ENCODE results near the gene NR5A2.

The NR5A2 gene

DNA sequence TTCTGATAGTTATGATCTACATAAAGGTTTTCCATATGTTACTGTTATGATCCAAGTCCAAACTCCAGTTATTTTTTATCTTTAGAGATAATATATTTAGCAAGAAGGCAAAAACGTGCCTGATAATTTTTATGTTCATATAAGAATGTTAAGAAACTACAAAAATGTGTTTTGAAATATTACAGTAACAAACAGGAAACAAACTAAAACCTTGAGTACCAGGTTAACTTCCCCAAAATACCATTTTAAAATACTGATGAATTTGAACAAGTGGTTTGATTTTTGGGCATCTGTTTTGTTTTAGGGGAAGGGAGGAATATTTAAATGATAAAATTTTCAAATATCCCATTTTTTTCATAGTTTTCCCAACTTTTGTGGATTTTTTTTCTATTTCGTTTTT lies 124.8 kb downstream of the NR5A2 start:
- peaks cover 38% of the 10 kb centered on the region for H3K4me1 Mint-ChIP-seq
- peaks cover 3% of the 10 kb centered on the region for H3K9me3 Mint-ChIP-seq
- H3K27me3 Mint-ChIP-seq: no peaks in the 10 kb centered on the region
- H3K4me3 Mint-ChIP-seq: no peak overlapping the region
- H3K27ac Mint-ChIP-seq: peak overlapping the region; percentile 99
- no peaks in the 10 kb centered on the region for H3K36me3 Mint-ChIP-seq

DNA sequence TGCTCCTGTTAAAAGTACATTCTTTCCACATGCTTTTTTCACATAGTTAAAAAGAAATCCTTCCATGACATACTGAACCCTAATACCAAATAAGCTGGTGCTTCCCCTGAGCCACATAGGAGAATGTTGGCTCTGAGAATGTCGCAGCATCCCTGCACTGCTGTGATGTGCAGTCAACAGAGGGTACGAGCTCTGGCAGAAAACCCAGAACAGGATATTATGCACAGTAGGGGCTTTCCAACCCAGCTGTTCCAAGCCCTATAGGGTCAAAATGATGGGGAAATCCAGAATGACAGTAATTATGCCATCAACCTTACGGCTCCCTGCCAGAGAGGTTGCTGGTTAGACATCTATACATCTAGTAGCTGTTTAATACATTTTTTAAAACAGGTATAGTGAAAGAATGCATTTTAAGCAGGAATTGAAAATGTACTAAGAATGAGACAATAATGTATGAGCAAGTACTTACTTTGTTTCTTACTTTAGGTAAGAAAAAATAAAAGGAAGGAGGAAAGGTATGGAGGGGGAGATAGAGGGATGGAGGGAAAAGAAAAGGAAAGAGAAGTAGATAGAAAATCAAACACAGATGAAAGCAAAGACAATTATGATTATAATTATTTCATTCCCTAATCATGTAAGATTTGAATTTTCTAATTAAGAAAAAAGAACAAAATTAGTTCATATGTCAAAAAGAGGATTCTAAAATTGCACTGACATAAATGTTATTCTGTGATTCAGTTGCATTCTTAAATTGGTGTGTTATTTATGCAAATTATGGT lies 126.0 kb downstream of the NR5A2 start:
- Mint-ChIP-seq H3K4me1 (peaks cover 38% of the 10 kb centered on the region), H3K27me3 (no peaks in the 10 kb centered on the region), H3K27ac (peak overlapping the region; percentile 99), H3K9me3 (peaks cover 3% of the 10 kb centered on the region), H3K4me3 (peak overlapping the region; percentile 88), H3K36me3 (no peaks in the 10 kb centered on the region)

DNA sequence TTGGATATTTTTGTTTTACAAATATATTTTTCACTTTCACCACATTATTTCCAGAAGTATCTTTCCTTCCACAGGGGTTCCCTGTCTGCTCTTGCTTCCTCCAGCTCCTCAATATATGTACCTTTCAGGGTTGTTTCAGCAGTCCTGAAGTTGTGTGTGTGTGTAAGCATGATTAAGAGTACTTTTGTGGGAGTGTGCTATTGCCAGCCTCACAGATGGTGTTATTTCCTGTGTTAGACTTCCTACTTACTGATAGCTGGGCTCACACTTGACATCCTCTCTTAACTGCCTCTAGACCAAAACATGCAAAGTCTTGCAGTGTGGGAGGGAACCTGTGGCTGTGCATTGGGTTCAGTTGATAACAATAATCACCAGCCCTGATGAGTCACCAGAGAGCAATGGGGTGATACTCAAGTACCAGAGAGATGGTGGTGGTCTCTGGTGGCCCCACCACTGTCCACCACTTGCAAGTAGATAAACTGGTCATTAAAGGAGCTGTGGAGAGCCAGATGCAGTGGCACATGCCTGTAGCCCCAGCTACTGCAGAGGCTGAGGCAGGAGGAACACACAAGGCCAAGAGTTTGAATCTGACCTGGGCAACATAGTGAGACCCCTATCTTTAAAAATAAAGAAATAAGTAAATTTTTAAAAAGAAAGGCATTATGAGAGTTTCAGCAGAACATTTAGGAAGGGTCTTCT lies 126.7 kb downstream of the NR5A2 start:
- H3K4me3 Mint-ChIP-seq: peak overlapping the region; percentile 47
- H3K27ac Mint-ChIP-seq: peak overlapping the region; percentile 92
- H3K27me3 Mint-ChIP-seq: no peaks in the 10 kb centered on the region
- peaks cover 38% of the 10 kb centered on the region for H3K4me1 Mint-ChIP-seq
- H3K36me3 Mint-ChIP-seq: no peaks in the 10 kb centered on the region
- peaks cover 3% of the 10 kb centered on the region for H3K9me3 Mint-ChIP-seq

DNA sequence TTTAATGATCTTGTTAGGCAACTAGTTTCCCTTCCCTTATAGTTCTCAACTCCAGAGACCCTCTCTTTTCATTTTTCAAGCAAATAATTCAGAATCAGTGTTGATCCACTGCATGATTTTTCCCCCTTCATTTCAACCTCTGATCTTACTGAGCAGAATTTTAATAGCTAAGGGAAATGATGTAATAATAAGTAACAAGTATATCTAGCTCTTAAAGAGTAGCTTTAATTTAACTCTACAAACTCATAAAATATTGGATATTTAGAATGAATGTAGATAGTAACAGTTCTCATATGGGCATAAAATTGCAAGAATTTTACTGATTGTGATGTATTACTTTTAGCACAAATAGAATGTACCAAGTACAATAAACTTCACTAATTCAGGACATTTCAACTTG lies 130.2 kb downstream of the NR5A2 start:
- no peak overlapping the region for H3K27ac Mint-ChIP-seq
- H3K9me3 Mint-ChIP-seq: no peaks in the 10 kb centered on the region
- peaks cover 22% of the 10 kb centered on the region for H3K4me1 Mint-ChIP-seq
- H3K27me3 Mint-ChIP-seq: no peaks in the 10 kb centered on the region
- no peak overlapping the region for H3K4me3 Mint-ChIP-seq
- no peaks in the 10 kb centered on the region for H3K36me3 Mint-ChIP-seq

DNA sequence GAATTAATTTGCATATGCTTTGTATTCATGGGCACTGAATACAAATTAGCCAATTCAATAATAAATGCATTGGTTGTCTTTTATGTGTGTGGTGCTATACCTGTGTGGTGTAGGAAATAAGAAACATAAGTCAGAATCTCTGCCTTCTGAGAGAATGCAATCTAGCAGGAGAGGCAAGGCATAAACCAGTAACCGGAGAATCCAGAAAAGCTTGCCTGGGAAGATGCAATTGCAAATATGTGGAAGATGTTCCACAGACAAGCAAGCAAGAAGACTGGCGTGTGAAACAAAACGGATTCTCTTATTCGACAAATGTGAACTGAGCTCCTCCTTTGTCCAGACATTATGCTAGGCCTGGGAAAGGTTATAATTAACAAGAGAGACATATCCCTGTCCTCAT lies 134.3 kb downstream of the NR5A2 start:
- no peaks in the 10 kb centered on the region for H3K4me1 Mint-ChIP-seq
- no peak overlapping the region for H3K27ac Mint-ChIP-seq
- no peaks in the 10 kb centered on the region for H3K36me3 Mint-ChIP-seq
- H3K4me3 Mint-ChIP-seq: no peak overlapping the region
- H3K27me3 Mint-ChIP-seq: no peaks in the 10 kb centered on the region
- no peaks in the 10 kb centered on the region for H3K9me3 Mint-ChIP-seq

- no peaks in the 10 kb centered on the region for H3K4me1 Mint-ChIP-seq
- no peak overlapping the region for H3K4me3 Mint-ChIP-seq
- no peaks in the 10 kb centered on the region for H3K9me3 Mint-ChIP-seq
- H3K27ac Mint-ChIP-seq: no peak overlapping the region
- no peaks in the 10 kb centered on the region for H3K36me3 Mint-ChIP-seq
- H3K27me3 Mint-ChIP-seq: no peaks in the 10 kb centered on the region
Measured at GRCh38 chr1:200162258-200162657, 134.7 kb downstream of the NR5A2 start.

DNA sequence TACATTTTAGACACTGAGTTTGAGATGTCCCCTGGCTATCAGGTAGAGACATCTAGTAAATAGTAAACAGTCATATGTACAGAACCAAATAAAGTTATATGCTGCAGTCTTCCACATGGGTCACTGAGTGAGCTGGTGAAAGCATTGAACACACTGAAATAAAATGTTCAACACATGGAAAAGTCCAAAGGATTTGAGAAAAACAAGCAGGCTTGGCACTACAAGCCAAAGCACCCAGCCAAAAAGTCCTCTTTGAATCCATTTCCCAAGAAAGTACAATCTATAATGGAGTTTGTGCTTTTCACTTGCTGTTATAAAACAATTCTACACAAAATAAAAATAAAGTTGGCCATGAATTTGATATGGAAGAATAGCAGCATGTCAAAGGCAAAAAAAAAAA lies 135.4 kb downstream of the NR5A2 start:
- Mint-ChIP-seq H3K9me3 (no peaks in the 10 kb centered on the region), H3K4me3 (no peak overlapping the region), H3K36me3 (no peaks in the 10 kb centered on the region), H3K4me1 (no peaks in the 10 kb centered on the region), H3K27ac (no peak overlapping the region), H3K27me3 (no peaks in the 10 kb centered on the region)

- Mint-ChIP-seq H3K27me3 (no peaks in the 10 kb centered on the region), H3K4me3 (no peak overlapping the region), H3K9me3 (no peaks in the 10 kb centered on the region), H3K4me1 (no peaks in the 10 kb centered on the region), H3K27ac (no peak overlapping the region), H3K36me3 (no peaks in the 10 kb centered on the region)
Measured at GRCh38 chr1:200163911-200164310, 136.4 kb downstream of the NR5A2 start.

DNA sequence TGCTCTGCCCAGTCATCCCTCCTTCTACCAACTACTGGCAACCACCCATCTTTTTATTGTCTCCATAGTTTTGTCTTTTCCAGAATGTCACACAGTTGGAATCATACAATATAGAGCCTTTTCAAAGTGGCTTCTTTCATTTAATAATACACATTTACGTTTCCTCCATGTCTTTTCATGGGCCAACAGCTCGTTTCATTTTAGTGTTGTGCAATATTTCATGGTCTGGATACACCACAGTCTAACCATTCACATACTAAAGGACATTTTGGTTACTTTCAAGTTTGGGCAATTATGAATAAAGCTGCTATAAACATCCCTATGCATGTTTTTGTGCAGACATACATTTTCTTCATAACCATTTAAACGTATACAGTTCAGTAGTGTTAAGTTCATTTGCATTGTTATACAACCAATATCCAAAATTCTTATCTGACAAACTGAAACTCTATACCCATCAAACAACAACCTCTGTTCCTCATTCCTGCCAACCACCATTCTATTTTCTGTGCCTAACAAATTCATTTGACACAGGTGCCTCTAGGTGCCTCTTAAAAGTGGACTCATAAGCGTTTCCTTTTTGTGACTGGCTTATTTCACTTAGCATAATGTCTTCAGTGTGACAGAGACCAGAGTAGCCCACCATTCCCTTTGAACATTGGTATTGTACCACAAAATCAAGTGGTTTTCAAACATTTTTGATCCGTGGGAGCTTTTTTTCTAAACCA lies 138.1 kb downstream of the NR5A2 start:
- Mint-ChIP-seq H3K27ac (no peak overlapping the region), H3K9me3 (no peaks in the 10 kb centered on the region), H3K36me3 (no peaks in the 10 kb centered on the region), H3K4me1 (no peaks in the 10 kb centered on the region), H3K27me3 (no peaks in the 10 kb centered on the region), H3K4me3 (no peak overlapping the region)

DNA sequence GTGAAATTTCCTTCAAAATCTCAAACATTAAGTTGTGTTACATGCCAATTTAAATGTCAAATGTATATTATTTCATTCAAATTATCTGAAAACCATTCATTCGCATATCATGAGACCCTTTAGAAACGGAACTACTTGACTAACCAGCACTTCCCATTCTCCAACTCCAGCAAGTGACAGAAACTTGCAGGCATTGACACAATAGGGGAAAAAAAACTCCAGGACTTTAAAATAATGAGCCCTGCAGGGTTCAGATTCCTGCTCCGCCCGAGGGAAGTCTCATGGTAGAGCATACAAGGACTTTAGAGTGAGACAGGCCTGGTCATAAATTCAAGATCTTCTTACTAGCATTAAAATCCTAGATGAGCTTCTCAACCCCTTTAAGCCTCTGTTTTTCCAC lies 138.9 kb downstream of the NR5A2 start:
- no peaks in the 10 kb centered on the region for H3K36me3 Mint-ChIP-seq
- H3K27me3 Mint-ChIP-seq: no peaks in the 10 kb centered on the region

GRCh38 chr1:200168926-200169325 lies 141.4 kb downstream of the NR5A2 start:
- Mint-ChIP-seq H3K4me1 (no peaks in the 10 kb centered on the region), H3K36me3 (no peaks in the 10 kb centered on the region), H3K4me3 (no peak overlapping the region), H3K27ac (no peak overlapping the region), H3K9me3 (no peaks in the 10 kb centered on the region), H3K27me3 (no peaks in the 10 kb centered on the region)

More for the DNA sequence above, 138.9 kb downstream of the NR5A2 start:
- H3K4me3 Mint-ChIP-seq: no peak overlapping the region
- H3K27ac Mint-ChIP-seq: no peak overlapping the region
- no peaks in the 10 kb centered on the region for H3K4me1 Mint-ChIP-seq
- H3K9me3 Mint-ChIP-seq: no peaks in the 10 kb centered on the region

- Mint-ChIP-seq H3K9me3 (no peaks in the 10 kb centered on the region), H3K4me1 (no peaks in the 10 kb centered on the region), H3K4me3 (no peak overlapping the region), H3K36me3 (no peaks in the 10 kb centered on the region), H3K27me3 (no peaks in the 10 kb centered on the region), H3K27ac (no peak overlapping the region)
Measured at GRCh38 chr1:200172311-200172710, 144.8 kb downstream of the NR5A2 start.

- Mint-ChIP-seq H3K36me3 (no peaks in the 10 kb centered on the region), H3K4me3 (no peak overlapping the region), H3K4me1 (no peaks in the 10 kb centered on the region), H3K27me3 (no peaks in the 10 kb centered on the region), H3K9me3 (no peaks in the 10 kb centered on the region), H3K27ac (no peak overlapping the region)
Measured at GRCh38 chr1:200173097-200173618, 145.6 kb downstream of the NR5A2 start.

DNA sequence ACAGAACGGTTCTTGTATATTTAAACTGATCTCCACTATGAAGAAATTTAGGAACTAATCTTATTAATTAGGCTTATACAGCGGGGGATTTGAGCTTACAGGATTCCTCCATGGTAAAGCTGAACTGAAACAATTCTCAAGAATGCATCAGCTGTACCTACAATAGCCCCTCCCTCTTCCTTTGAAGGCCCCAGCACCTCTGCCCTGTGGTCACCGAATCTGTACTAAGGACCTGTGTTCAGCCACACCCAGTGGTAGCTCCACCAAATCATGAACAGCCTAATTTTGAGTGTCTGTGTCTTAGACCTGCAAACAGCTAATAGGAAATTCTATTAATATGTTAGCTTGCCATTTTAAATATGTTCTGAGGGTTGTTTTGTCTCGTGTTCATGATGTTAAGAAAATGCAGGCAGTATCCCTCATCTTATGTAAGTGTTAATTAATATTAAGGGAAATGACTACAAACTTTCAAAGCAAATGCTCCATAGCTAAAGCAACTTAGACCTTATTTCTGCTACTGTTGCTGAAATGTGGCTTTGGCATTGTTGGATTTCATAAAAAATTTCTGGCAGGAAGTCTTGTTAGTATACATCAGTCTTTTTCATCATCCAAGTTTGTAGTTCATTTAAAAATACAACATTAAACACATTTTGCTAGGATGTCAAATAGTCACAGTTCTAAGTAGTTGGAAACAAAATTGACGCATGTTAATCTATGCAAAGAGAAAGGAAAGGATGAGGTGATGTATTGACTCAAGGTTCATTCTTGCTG lies 147.2 kb downstream of the NR5A2 start:
- H3K27me3 Mint-ChIP-seq: no peaks in the 10 kb centered on the region

GRCh38 chr1:200176181-200176580 lies 148.7 kb downstream of the NR5A2 start:
- Mint-ChIP-seq H3K4me1 (no peaks in the 10 kb centered on the region), H3K27me3 (peaks cover 1% of the 10 kb centered on the region), H3K9me3 (no peaks in the 10 kb centered on the region), H3K4me3 (no peak overlapping the region), H3K36me3 (no peaks in the 10 kb centered on the region), H3K27ac (no peak overlapping the region)

More for the DNA sequence above, 147.2 kb downstream of the NR5A2 start:
- Mint-ChIP-seq H3K36me3 (no peaks in the 10 kb centered on the region), H3K4me3 (no peak overlapping the region), H3K9me3 (no peaks in the 10 kb centered on the region), H3K4me1 (no peaks in the 10 kb centered on the region), H3K27ac (no peak overlapping the region)

Measured in activated naive CD4-positive, alpha-beta T cell treated with anti-CD3 and anti-CD28 coated beads, Interleukin-2, amount 50 U/mL, for 24 hours (primary cell).